NCI-H187 treated with DMSO at 0.1 percent for 48 hours (cell line): ENCODE data around the gene HOXD1.

ENCODE experiments used
- DNase-seq: peaks from one replicate; lab custom pipeline; 2025; lab: John Stamatoyannopoulos, UW

The HOXD1 gene

GRCh38 chr2:176165370-176166050, 23.0 kb upstream of the HOXD1 start:
- no peak for DNase-seq

GRCh38 chr2:176166272-176166671, 22.2 kb upstream of the HOXD1 start:
- DNase-seq, result no peak

GRCh38 chr2:176167398-176167797, 21.1 kb upstream of the HOXD1 start:
- no peak for DNase-seq

GRCh38 chr2:176169181-176169580, 19.3 kb upstream of the HOXD1 start:
- DNase-seq, result no peak

GRCh38 chr2:176169711-176170110, 18.8 kb upstream of the HOXD1 start:
- no peak for DNase-seq

- DNase-seq, result no peak
Observed at GRCh38 chr2:176170602-176171305, 17.7 kb upstream of the HOXD1 start.

GRCh38 chr2:176171351-176172006, 17.0 kb upstream of the HOXD1 start:
- no peak for DNase-seq

GRCh38 chr2:176172007-176172894, 16.2 kb upstream of the HOXD1 start:
- DNase-seq, result no peak

GRCh38 chr2:176172895-176173566, 15.4 kb upstream of the HOXD1 start:
- no peak for DNase-seq

GRCh38 chr2:176173567-176174381, 14.7 kb upstream of the HOXD1 start:
- DNase-seq, result no peak

GRCh38 chr2:176174382-176174823, 14.1 kb upstream of the HOXD1 start:
- DNase-seq, result no peak

GRCh38 chr2:176174824-176175708, 13.4 kb upstream of the HOXD1 start:
- no peak for DNase-seq

- no peak for DNase-seq
Observed at GRCh38 chr2:176175709-176176607, 12.5 kb upstream of the HOXD1 start.

GRCh38 chr2:176177580-176178037, 10.9 kb upstream of the HOXD1 start:
- no peak for DNase-seq

GRCh38 chr2:176178038-176178756, 10.3 kb upstream of the HOXD1 start:
- no peak for DNase-seq

GRCh38 chr2:176178757-176179295, 9.6 kb upstream of the HOXD1 start:
- DNase-seq, result no peak

- DNase-seq, result no peak
Observed at GRCh38 chr2:176181551-176181950, 6.9 kb upstream of the HOXD1 start.
